Small intestine (tissue), 7 donors: ENCODE data around the gene PAM. TPM values are rescaled to one million over a fixed set of nuclear protein-coding genes. Genes with fewer than 3 reads are reported as not detected.
A peak's percentile ranks its signal among the peaks of the same experiment; 100 is the strongest.
"Not testable (repeated sequence)": the region's sequence is repeated elsewhere in the genome, so short reads cannot be mapped to it uniquely, and the experiment has no call there.

Experiments used
- DNase-seq, 2 donors: peaks; one replicate each; pipeline versions ENCODE4 v3.0.0 to v3.0.0-alpha.2; 2013
- FAIRE-seq: peaks from 2 replicates; lab custom pipeline; 2012; peaks lifted over from hg19 to GRCh38; lab: Jason Lieb, UNC
- H3K27ac ChIP-seq, 3 donors: one replicate each; pipeline ENCODE4 v1.5.1; 2013; ENCODE audit warnings: low read length in 2 of 3, mild to moderate bottlenecking in 2 of 3, control low read depth in 1 of 3, inconsistent platforms in 1 of 3, low read depth in 1 of 3, moderate library complexity in 1 of 3
- H3K27me3 ChIP-seq, 3 donors: one replicate each; pipeline ENCODE4 v1.6.1; 2013; ENCODE audit warnings: low read length in 3 of 3, inconsistent platforms in 1 of 3; ENCODE audit not compliant: control insufficient read depth in 3 of 3, insufficient read depth in 3 of 3
- H3K36me3 ChIP-seq, 3 donors: one replicate each; pipeline ENCODE4 v1.6.1; 2013; ENCODE audit warnings: low read length in 3 of 3, inconsistent platforms in 1 of 3, low read depth in 1 of 3, mild to moderate bottlenecking in 1 of 3, moderate library complexity in 1 of 3; ENCODE audit not compliant: control insufficient read depth in 3 of 3, insufficient read depth in 2 of 3
- H3K4me1 ChIP-seq, 3 donors: one replicate each; pipeline ENCODE4 v1.6.1; 2013; ENCODE audit warnings: low read length in 2 of 3, inconsistent platforms in 1 of 3, low read depth in 1 of 3, mild to moderate bottlenecking in 1 of 3, moderate library complexity in 1 of 3; ENCODE audit not compliant: control insufficient read depth in 3 of 3, insufficient read depth in 2 of 3
- H3K4me3 ChIP-seq, 3 donors: one replicate each; pipeline ENCODE4 v1.5.1; 2013; ENCODE audit warnings: low read length in 3 of 3, control low read depth in 1 of 3, inconsistent platforms in 1 of 3, low read depth in 1 of 3, mild to moderate bottlenecking in 1 of 3, moderate library complexity in 1 of 3
- H3K9me3 ChIP-seq, 2 donors: one replicate each; pipeline ENCODE4 v1.6.1; 2013; ENCODE audit warnings: low read depth in 1 of 2, low read length in 1 of 2; ENCODE audit not compliant: control insufficient read depth in 2 of 2, insufficient read depth in 1 of 2
- WGBS, 3 donors: extraction: QIAGEN DNeasy Blood & Tissue Kit; methylation state at CpG; one replicate each; pipeline ENCODE4 v1.1.7; 2013; 5-methylcytosine and 5-hydroxymethylcytosine counted together
- polyA plus RNA-seq, 4 donors: library from polyadenylated mRNA; stranded (reverse) in 3 of 4; unstranded in 1 of 4; fragments of 200-250 nt in 3 of 4; fragments of 120-200 nt in 1 of 4; gene quantifications; one replicate each; pipeline versions ENCODE4 v1.2.1 to v1.2.3, GENCODE V29; 2013
- donor health status: healthy with polysubstance abuse.
- donor health status: control.
- donor health status: control.
- donor health status: Bipolar disorder and iron deficiency.
- donor health status: healthy.

PAM gene
- polyA plus RNA-seq, 4 donors: 40.3 to 110 (median 59.8) TPM

DNA sequence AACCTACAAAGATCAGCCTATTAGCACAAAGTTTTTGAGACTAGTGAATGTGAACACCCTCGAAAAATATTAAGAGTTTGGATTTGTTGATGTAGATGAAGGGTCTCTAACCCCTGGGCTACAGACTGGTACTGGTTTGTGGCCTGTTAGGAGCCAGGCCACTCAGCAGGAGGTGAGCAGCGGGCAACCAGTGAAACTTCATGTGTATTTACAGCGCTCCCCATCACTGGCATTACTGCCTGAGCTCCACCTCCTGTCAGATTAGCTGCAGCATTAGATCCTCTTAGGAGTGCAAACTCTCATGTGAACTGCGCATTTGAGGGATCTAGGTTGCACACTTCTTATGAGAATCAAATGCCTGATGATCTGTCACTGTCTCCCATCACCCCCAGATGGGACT lies 11.2 kb upstream of the PAM start:
- FAIRE-seq: no peak
- Histone ChIP-seq H3K27ac (no peak overlapping the region), H3K9me3 (no peaks in the 10 kb centered on the region), H3K4me1 (no peaks in the 10 kb centered on the region), H3K27me3 (no peaks in the 10 kb centered on the region), H3K4me3 (no peak overlapping the region), H3K36me3 (no peaks in the 10 kb centered on the region)
- whole genome bisulfite sequencing, 3 donors: 86 to 95% (median 91%) methylated on average over 4 of the region's 4 CpGs
- DNase-seq: no peak

DNA sequence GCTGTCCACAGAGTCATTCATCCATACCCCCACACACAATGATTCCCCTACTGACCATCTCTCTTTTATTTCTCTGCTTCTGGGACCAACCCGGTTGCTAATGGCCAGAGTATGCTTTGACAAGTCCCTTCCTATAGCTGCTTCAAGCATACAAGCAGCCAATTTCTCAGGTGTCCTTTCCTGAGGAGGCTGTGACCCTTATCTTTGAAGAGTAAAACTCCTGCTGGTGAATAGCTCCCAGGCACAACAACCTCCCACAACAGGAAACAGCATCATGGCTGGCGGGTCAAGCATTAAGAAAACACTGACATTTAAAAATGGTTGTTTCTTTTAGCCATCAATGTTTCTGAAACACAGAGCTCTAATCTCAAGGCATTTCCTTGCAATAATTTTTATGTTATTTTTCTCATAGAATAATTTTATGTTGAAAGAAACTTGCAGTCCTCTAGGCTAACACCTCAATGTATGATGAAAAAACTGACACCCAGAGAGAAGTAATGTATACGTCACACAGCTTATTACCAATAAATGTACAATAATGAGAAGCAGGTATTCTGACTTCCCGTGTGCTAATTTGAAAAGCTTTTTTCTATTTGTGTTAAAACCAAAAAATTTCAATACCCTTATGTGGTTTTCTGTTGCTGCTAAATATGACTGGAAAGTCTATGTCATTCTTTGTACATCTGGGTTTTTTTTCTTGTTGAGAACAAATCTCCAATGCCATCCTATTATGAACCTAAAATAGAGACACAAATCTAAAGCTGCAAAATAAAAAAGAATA lies 7.5 kb upstream of the PAM start:
- no peaks in the 10 kb centered on the region for H3K4me1 ChIP-seq
- H3K27ac ChIP-seq: no peak overlapping the region
- no peaks in the 10 kb centered on the region for H3K36me3 ChIP-seq
- no peak for DNase-seq
- 80 to 81% (median 80%) methylated on average over 4 of the region's 4 CpGs for WGBS, 3 donors
- H3K4me3 ChIP-seq: no peak overlapping the region
- H3K9me3 ChIP-seq: no peaks in the 10 kb centered on the region
- no peaks in the 10 kb centered on the region for H3K27me3 ChIP-seq
- no peak for FAIRE-seq

DNA sequence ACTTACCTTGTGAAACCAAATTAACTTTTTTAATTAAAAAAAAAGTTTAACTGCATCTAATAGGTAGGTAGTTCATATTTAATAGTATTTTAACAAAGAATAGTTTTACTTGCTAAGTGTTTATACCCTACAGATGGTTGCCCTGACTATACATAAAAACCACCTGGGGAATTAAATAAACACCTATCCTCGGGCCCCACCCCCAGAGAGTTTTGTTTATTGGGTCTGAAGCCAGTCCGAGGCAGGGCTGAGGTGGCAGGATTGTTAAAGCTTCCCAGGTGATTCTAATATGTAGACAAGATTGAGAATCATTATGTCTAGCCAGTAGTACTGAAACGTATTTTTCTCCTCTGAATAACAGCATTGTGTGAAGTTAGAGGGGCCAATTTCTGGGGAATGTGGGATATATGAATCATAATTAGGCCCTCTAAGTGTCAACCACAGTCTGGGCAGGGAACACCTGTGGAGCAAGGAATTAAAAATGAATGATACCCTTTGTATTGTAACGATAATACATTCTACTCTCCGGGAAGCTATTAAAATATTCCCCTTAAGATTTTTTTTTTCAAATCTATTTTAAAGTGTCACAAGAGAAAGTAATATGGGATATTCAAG lies 5.6 kb upstream of the PAM start:
- peaks cover 0 to 7% (median 0%) of the 10 kb centered on the region in 3 donors for H3K4me1 ChIP-seq
- DNase-seq: no peak
- 64 to 70% (median 68%) methylated on average over 5 of the region's 5 CpGs for WGBS, 3 donors
- no peaks in the 10 kb centered on the region for H3K36me3 ChIP-seq
- peaks cover 0 to 13% (median 2%) of the 10 kb centered on the region in 3 donors for H3K27me3 ChIP-seq
- H3K4me3 ChIP-seq: no peak overlapping the region
- no peaks in the 10 kb centered on the region for H3K9me3 ChIP-seq
- no peak overlapping the region for H3K27ac ChIP-seq
- no peak for FAIRE-seq

DNA sequence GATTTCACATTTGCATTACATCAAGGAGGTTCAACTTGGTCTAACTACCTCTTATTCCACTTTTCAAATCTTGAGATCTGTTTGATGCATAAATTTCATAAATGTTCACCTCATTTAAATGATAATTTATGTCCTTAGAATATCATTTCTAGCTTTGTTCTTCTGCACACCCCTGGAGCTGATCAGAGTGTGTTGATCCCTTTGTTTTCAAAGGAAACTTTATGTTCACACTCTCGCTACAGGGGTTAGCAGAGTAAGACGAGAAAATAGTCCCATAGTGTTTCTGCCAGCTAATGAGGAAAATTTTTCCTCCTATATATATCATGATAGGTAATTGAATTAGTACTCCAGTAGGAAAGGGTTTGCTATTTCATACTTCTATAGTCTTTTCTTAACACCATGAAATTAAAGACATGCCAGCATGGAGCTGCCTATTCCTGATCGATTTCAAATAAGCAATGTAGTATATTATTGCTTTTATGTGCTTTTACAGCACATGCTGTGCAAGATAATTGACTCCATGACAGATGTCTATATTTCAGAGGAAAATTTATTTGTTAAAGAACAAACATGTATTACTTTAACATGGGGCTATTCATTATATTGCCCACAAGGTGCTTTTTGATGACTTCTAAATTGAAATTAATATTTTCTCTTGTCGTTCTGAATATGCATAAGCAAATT lies 4.8 kb upstream of the PAM start:
- H3K4me1 ChIP-seq: peaks cover 0 to 9% (median 0%) of the 10 kb centered on the region in 3 donors
- DNase-seq (no peak), FAIRE-seq (no peak)
- WGBS, 3 donors: 89 to 90% (median 90%) methylated on average over 4 of the region's 4 CpGs
- H3K36me3 ChIP-seq: no peaks in the 10 kb centered on the region
- no peaks in the 10 kb centered on the region for H3K9me3 ChIP-seq
- H3K4me3 ChIP-seq: no peak overlapping the region
- no peak overlapping the region for H3K27ac ChIP-seq
- H3K27me3 ChIP-seq: peaks cover 0 to 15% (median 2%) of the 10 kb centered on the region in 3 donors

DNA sequence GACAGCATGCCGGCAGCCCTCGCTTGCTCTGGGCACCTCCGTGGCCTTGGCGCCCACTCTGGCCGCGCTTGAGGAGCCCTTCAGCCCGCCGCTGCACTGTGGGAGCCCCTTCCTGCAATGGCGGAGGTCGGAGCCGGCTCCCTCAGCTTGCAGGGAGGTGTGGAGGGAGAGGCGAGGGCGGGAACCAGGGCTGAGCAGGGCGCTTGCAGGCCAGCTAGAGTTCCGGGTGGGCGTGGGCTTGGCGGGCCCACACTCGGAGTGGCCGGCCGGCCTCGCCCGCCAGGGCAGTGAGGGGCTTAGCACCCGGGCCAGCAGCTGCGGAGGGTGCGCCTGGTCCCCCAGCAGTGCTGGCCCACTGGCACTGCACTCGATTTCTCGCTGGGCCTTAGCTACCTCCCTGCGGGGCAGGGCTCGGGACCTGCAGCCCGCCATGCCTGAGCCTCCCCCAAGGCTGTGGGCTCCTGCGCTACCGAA lies 3.2 kb upstream of the PAM start:
- DNase-seq, H3K4me3 ChIP-seq, H3K27ac ChIP-seq, FAIRE-seq, H3K36me3 ChIP-seq, H3K9me3 ChIP-seq: not testable (repeated sequence)
- Histone ChIP-seq H3K27me3 (peaks cover 0 to 15% (median 2%) of the 10 kb centered on the region in 3 donors), H3K4me1 (peaks cover 0 to 14% (median 0%) of the 10 kb centered on the region in 3 donors)
- 87 to 94% (median 88%) methylated on average over 15 to 32 of the region's 32 CpGs for WGBS, 3 donors

DNA sequence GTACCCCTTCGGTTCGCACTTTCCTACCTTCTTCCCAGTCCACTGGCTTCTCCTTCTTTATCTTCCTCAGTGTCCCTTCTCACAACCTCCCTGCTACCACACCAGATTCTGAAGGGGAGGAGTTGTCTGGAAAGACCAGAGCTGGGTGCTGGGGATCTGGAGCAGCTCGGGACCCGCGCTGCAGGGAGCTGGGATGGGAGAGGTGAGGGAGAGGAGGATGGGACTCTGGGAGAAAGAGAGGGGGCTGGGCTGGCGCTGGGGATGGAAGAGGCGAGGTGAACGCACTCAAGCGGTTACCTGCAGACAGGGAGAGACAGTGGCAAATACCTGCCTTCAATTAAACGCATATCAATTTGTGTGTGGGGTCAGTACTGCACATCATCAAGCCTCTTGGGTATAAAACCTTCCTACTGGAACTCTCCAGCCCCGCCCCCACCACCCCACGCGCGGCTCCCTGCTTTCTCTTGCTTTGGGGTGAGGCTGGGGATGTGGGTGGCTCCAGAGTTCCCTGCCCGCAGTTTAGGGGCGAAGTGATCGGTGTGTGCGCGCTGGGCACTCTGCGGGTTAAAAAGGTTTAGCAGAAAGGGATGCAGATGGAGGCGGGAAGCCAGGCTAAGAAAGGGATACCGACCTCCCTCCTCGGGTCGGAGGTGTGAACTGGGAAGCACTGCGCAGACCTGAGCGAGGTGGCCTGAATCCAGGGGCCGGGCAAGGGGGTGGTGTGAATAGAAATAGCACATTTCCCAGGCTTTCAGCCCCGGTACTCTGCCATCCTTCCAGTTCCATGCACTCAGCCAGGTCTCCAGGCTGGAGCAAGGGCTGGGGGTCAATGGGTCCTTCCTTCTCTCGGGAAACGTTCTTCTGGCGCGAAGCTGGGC lies 977 bp upstream of the PAM start:
- no peaks in the 10 kb centered on the region for H3K9me3 ChIP-seq
- no peaks in the 10 kb centered on the region for H3K36me3 ChIP-seq
- peaks cover 0 to 15% (median 2%) of the 10 kb centered on the region in 3 donors for H3K27me3 ChIP-seq
- WGBS, 3 donors: 13 to 24% (median 19%) methylated on average over 32 of the region's 32 CpGs
- H3K4me3 ChIP-seq: peak overlapping the region in 2 of 3 donors; percentile 72 to 96
- peak in 1 of 2 donors; percentile 68 for DNase-seq
- FAIRE-seq: no peak
- peak overlapping the region in 1 of 3 donors; percentile 40 for H3K27ac ChIP-seq
- H3K4me1 ChIP-seq: peaks cover 0 to 14% (median 0%) of the 10 kb centered on the region in 3 donors

DNA sequence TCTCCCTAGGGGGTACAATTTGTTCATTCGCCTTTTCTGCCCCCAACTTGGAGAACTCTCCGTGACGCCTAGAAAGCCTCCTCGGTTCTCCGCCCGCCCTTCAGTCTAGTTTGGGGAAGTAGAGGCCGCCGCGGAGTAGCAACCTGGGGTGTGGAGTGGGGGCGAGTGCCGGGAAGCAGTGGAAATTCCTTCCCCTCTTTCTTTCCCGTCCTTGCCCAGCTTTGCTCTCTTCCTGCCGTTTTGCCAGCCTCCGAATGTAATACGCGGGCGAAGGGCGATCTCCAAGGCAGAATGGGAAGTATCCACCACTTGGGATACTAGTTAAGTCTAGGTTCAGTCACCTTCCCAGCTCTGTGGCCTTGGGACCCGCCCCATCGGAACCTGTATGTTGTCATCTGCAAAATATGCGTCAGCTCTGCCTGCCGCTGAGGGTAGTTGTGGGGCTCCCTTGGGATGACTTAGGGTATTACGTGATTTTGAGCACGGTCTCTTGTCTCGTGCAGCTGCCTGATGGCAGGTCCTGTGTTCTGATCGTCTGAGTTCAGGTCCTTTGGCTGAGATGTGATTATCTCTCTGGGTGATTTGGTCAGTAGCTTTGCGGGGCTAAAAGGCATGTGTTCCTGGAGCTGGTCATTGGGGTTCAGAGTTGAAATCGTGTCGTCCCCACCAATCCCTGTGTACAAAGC lies 724 bp downstream of the PAM start:
- H3K36me3 ChIP-seq: no peaks in the 10 kb centered on the region
- peaks cover 0 to 14% (median 0%) of the 10 kb centered on the region in 3 donors for H3K4me1 ChIP-seq
- H3K4me3 ChIP-seq: peak overlapping the region; percentile 67 to 96 (median 72)
- H3K9me3 ChIP-seq: no peaks in the 10 kb centered on the region
- WGBS, 3 donors: 0 to 1% (median 0%) methylated on average over 29 of the region's 29 CpGs
- peaks cover 0 to 15% (median 2%) of the 10 kb centered on the region in 3 donors for H3K27me3 ChIP-seq
- peak; percentile 81 to 96 for DNase-seq
- FAIRE-seq: no peak
- peak overlapping the region; percentile 27 to 91 (median 88) for H3K27ac ChIP-seq
